Midbrain (tissue), 1 donor: ENCODE measurements around the gene NF1.
"Not testable (repeated sequence)": the region's sequence is repeated elsewhere in the genome, so short reads cannot be mapped to it uniquely, and the experiment has no call there.

ENCODE experiments used
- DNase-seq: peaks from one replicate; lab custom pipeline; 2025; lab: John Stamatoyannopoulos, UW

Gene NF1

GRCh38 chr17:31089471-31089870, 5.3 kb upstream of the NF1 start:
- DNase-seq, result no peak

GRCh38 chr17:31090650-31091049, 4.1 kb upstream of the NF1 start:
- DNase-seq, result not testable (repeated sequence)

GRCh38 chr17:31092475-31093064, 2.2 kb upstream of the NF1 start:
- no peak for DNase-seq

- DNase-seq, result peak; percentile 57
Measured at GRCh38 chr17:31093866-31094599, 744 bp upstream of the NF1 start.

GRCh38 chr17:31095236-31096105, 694 bp downstream of the NF1 start:
- peak; percentile 63 for DNase-seq

- peak; percentile 21 for DNase-seq
Measured at GRCh38 chr17:31096106-31096436, 1.3 kb downstream of the NF1 start.

GRCh38 chr17:31099016-31099415, 4.2 kb downstream of the NF1 start:
- no peak for DNase-seq

- DNase-seq, result no peak
Measured at GRCh38 chr17:31100840-31101459, 6.2 kb downstream of the NF1 start.

- no peak for DNase-seq
Measured at GRCh38 chr17:31101943-31102342, 7.2 kb downstream of the NF1 start.

- no peak for DNase-seq
Measured at GRCh38 chr17:31105991-31106390, 11.2 kb downstream of the NF1 start.

- no peak for DNase-seq
Measured at GRCh38 chr17:31111183-31111582, 16.4 kb downstream of the NF1 start.

- DNase-seq, result no peak
Measured at GRCh38 chr17:31112001-31112661, 17.4 kb downstream of the NF1 start.

- DNase-seq, result not testable (repeated sequence)
Measured at GRCh38 chr17:31113368-31113767, 18.6 kb downstream of the NF1 start.

- DNase-seq, result no peak
Measured at GRCh38 chr17:31113939-31114338, 19.2 kb downstream of the NF1 start.

- no peak for DNase-seq
Measured at GRCh38 chr17:31114956-31115555, 20.3 kb downstream of the NF1 start.

GRCh38 chr17:31116167-31116566, 21.4 kb downstream of the NF1 start:
- no peak for DNase-seq

GRCh38 chr17:31122746-31123145, 28.0 kb downstream of the NF1 start:
- no peak for DNase-seq

- DNase-seq, result no peak
Measured at GRCh38 chr17:31126318-31126717, 31.5 kb downstream of the NF1 start.

GRCh38 chr17:31128241-31128640, 33.5 kb downstream of the NF1 start:
- DNase-seq, result no peak

GRCh38 chr17:31130286-31131224, 35.8 kb downstream of the NF1 start:
- no peak for DNase-seq
